DLD1 (cell line): ENCODE data around the gene GATA5.
"Not testable (repeated sequence)": the region's sequence is repeated elsewhere in the genome, so short reads cannot be mapped to it uniquely, and the experiment has no call there.

Experiments
- in situ Hi-C: cut with HindIII; loops from 2 replicates; pipeline ENCODE4 v1.10.0; 2017; ENCODE audit warnings: low sequenced_read_pairs

GATA5 gene

GRCh38 chr20:62505337-62506045 is 29.7 kb upstream of the GATA5 start:
- in situ Hi-C loops, result no loop called here

DNA sequence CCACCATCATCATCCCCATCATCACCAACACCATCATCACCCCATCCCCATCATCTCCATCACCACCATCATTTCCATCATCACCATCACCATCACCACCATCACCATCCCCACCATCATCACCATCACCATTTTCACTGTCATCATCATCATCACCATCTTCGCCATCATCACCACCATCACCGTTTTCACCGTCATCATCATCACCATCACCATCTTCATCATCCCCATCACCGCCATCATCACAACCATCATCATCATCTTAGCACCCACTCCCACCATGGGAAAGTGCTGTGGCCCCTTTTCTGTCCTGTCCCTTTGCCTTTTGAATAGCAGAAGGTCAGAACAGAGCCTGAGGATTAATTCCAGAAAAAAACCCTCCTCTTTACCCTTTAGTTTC is 28.5 kb upstream of the GATA5 start:
- in situ Hi-C loops, result no loop called here

DNA sequence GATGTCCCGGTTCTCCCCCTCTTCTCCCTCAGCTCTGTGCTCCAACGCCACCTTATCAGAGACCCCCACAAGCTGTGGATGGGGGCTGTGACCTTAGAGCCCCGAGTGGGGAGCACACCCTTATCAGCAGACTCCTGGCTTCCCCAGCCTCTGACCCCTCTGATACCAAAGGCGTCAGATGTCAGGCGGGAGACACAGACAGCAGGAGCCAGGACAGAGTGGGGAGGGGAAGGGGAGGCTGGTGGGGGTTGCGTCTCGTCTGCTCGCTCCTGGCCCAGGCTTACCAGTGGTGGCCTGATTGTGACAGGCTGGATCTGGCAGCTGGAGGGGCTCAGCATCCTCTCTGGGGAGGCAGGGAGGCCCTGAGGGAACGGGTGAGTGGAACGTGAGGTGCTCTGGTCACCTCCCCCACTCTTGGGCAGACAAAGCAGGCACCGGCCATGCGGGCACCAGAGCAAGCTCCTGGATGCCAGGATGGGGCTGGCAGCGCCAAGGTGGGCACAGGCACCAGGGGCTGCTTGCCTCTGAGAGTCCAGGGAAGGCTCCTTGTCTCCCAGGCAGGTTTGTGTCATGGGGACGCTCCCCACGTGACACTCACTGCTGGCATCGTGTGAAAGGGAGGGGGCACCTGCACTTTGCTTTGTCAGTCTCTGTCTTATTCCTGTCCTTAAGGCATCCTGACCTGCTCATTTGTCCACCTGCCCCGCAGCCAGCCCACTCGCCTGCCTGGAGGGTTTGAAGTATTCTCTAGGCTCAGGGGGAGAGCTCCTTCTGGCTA is 27.8 kb upstream of the GATA5 start:
- in situ Hi-C loops, result no loop called here

GRCh38 chr20:62502496-62503095 is 26.8 kb upstream of the GATA5 start:
- in situ Hi-C loops, result no loop called here

DNA sequence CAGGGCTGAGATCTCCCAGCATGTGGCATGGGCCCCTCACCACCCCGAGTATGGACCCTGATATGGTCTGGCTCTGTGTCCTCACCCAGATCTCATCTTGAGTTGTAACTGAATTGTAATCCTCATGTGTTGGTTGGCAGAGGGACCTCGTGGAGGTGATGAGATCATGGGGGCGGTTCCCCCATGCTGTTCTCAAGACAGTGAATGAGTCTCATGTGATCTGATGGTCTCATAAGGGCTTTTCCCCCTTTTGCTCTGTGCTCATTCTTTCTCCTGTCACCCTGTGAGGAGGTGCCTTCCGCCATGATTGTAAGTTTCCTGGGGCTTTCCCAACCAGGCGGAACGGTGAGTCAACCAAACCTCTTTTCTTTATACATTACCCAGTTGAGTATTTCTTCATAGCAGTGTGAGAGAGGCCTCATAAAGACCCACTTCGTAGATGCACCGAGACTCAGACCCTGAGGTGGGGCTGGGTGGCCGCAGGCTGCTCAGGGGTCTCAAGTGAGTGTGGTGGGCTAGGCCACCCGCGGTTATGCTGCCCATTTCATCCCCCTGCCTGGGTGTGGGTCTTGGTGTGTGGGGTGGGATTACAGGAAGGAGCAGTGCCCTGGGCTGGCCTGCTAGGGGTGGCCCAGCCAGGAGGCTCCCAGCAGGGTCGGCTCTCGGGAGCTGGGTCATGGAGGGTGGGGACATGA is 26.2 kb upstream of the GATA5 start:
- in situ Hi-C loops, result no loop called here

GRCh38 chr20:62500237-62500864 is 24.6 kb upstream of the GATA5 start:
- in situ Hi-C loops, result no loop called here

DNA sequence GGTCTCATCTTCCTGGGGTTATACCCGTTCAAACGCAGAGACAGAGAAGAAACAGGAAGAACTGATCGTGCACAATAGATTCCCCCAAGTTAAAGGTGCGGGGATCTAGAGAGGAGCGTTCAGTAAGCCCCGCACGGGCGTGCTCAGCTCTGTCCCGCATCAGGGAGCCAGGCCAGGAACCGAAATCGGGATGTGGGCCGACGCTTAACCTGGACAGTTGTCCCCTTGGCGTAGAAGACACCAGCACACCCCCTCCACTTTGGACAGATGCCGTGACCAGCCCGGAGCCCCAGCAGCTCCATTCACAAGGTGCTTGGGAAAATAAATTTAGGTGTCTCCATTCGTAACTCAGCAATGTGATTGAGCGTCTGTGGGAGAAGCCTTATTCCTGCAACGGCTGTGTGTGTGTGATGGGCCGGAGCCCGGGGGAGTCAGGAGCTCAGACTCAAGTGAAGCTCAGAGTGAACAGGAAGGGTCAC is 24.0 kb upstream of the GATA5 start:
- in situ Hi-C loops, result no loop called here

DNA sequence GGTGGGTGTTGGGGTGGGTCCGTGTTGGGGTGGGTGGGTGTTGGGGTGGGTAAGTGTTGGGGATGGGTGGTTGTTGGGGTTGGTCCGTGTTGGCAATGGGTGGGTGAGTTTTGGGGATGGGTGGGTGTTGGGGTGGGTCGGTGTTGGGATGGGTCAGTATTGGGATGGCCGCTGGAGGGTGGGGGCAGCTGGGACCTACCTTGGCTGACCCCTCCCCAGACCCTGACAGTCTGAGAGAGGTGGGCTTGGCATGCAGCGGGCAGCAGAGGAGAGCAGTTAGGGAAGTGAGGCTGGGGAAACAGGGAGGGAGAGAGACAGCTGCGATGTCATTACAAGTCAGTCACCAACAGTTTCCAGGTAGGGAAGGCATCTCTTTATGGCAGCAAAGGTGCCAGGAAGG is 23.1 kb upstream of the GATA5 start:
- in situ Hi-C loops, result no loop called here

GRCh38 chr20:62496568-62497218 is 20.9 kb upstream of the GATA5 start:
- in situ Hi-C loops, result no loop called here

DNA sequence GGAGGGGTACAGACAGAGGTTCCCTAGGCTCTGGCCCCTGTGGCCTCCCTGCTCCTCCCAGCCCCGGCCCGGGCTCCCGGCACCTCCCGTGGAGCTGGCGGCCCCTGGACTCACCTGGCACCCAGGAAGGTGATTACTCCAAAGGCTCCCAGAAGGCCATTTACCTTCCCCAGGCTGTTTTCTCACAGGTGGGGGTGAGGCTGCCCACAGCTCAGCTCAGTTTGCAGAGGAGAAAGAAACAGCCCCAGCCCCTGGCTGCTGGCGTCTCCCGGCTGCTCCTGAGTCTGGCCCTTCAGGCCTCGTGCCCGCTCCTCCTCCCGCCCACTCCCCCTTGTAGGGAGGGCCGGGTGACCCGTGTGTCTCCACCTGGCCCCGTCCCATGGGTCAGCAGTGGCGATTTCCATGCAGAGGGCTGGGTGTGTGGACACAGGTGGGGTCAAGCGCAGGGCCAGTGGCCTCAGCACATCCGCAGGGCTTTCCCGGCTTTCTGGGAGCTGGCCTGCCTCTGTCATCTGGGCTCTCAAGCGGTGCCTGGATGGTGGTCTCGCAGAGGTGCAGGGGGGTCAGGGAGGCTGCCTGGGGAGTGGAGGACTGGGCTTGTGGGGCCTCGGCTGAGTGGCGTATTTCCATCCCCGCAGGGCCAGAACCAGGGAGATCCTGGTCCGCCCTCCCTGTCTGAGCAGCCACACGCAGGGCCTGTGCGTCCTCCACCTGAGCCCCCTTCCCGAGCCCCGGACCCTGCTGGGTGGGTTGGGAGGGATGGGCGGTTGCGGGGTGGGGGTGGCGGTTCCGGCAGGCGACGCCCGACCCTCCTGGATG is 20.2 kb upstream of the GATA5 start:
- in situ Hi-C loops, result no loop called here

- in situ Hi-C loops, result no loop called here
Observed at GRCh38 chr20:62494980-62495748, 19.4 kb upstream of the GATA5 start.

DNA sequence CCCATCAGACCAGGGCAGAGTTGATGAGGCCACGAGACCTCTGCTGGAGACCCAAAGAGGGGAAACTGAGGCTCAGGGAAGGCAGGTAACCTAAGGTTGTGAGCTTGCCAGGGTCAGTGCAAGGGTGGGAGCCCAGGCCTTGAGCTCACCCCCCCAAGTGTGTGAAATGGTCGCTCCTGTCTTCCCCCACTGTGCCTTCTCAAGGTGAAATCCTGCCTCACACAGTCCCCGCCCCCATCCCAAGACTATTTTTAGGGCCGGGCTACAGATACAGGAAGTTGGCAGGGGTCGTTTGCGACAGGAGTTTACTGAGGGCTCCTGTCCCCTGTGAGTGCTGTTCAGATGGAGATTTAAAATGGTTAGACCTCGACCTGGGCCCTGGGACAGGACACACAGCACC is 18.7 kb upstream of the GATA5 start:
- in situ Hi-C loops, result no loop called here

DNA sequence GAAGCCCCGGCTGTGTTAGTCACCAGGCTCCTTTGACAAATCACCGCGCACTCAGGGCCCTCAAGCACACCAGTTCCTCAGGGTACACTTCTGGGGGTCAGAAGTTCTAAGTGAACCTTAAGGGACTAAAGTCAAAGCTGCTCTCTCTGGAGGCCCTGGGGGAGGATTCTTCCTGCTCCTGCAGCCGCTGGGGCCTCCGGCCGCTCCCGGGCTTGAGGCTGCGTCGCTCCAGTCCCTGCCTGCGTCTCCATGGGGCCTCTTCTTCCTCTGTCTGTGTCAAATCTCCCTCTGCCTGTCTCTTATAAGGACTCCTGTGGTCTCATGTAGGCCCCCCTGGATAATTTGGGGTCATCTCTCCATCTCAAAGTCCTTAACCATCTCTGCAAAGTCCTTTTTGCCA is 18.1 kb upstream of the GATA5 start:
- in situ Hi-C loops, result no loop called here

GRCh38 chr20:62493253-62493885 is 17.6 kb upstream of the GATA5 start:
- in situ Hi-C loops, result no loop called here

- in situ Hi-C loops, result no loop called here
Observed at GRCh38 chr20:62492711-62493110, 16.9 kb upstream of the GATA5 start.

- in situ Hi-C loops, result not testable (repeated sequence)
Observed at GRCh38 chr20:62490783-62491182, 15.0 kb upstream of the GATA5 start.

GRCh38 chr20:62489932-62490263 is 14.1 kb upstream of the GATA5 start:
- in situ Hi-C loops, result no loop called here

DNA sequence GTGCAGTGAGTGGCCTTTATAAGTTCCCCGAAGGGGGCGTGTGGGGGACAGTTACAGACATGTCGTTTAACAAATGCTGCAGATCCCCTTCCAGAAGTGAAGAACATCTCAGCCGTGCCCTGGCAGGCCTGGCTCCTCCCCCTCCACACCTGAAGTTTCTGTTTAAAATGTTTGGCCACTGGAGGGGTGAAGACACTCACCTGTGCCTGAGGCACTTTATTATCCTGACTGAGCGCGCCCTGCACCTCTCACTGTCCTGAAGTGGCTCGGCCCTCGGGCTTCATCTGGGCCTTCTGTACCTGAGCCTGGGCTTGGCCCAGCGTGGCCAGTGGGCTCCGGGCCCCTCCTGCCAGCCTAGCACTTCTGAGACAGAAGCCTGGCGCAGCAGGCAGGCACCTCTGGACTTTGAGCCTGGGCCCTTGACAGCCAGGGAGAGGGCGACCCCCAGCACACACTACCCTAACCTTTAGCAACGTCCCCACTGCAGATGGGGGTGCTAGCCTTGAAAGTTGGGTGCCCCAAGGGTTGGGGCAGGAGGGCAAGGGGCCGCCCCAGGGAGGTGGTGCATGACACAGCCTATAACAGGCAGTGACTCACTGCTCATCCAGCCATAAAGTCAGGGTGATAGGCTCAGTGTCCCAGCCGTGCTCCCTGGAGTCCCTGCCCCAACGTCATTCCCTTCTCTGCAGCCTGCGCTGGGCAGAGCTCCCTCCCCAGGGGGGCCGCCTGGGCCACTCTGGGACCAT is 13.6 kb upstream of the GATA5 start:
- in situ Hi-C loops, result no loop called here
